H1 (cell line): ENCODE results near the gene THPO. TPM values are rescaled to one million over a fixed set of nuclear protein-coding genes. Genes with fewer than 3 reads are reported as not detected.

Experiments
- BRCA1 ChIP-seq: IDR thresholded peaks from 2 replicates; pipeline ENCODE4 v1.6.1; 2012; ENCODE audit warnings: low read depth, low read length, improper control_type of control experiment
- GTF2F1 ChIP-seq: IDR thresholded peaks from 2 replicates; pipeline ENCODE4 v1.6.1; 2012; ENCODE audit warnings: low read depth, low read length, improper control_type of control experiment, borderline replicate concordance
- TAF1 ChIP-seq: IDR thresholded peaks from 2 replicates; pipeline ENCODE4 v1.6.1; 2011; ENCODE audit warnings: mild to moderate bottlenecking, low read depth, low read length
- polyA plus RNA-seq, 7 experiments: library from polyadenylated mRNA; depleted of rRNA in 3 of 7; stranded (reverse) in 5 of 7; unstranded in 2 of 7; fragments of >200 nt in 5 of 7; fragments of 200-250 nt in 2 of 7; gene quantifications; 1 replicate in 5 of 7; 2 replicates in 1 of 7; 4 replicates in 1 of 7; pipeline versions ENCODE4 v1.2.1 to v1.2.3, GENCODE V29; 2011 to 2013; ENCODE audit warnings: missing spikeins in 2 of 7, mixed read lengths in 2 of 7
- total RNA-seq: library from RNA; stranded (reverse); fragmentation: NEBNext Ultra II Directional; extraction: Animal tissue kit (Norgen Biotek cat#: 25700); gene quantifications from 2 replicates; pipeline ENCODE4 v1.2.1, GENCODE V29; 2021

THPO gene
- total and polyA plus RNA-seq, 2 of the 8 experiments (the other 6 are each of a cell fraction or from before 2014, with no cell fraction given), result 0.82 to 1.2 TPM

- no peak for TF ChIP-seq TAF1
- TF ChIP-seq GTF2F1, result no peak
- no peak for TF ChIP-seq BRCA1
Observed at GRCh38 chr3:184352149-184352785, 25.7 kb downstream of the THPO start (continued).
